Retina (tissue), 1 donor: ENCODE results near the gene NDUFB1.

Source experiments
- DNase-seq: peaks from one replicate; pipeline ENCODE4 v3.0.0-alpha.2; 2016

Gene NDUFB1

DNA sequence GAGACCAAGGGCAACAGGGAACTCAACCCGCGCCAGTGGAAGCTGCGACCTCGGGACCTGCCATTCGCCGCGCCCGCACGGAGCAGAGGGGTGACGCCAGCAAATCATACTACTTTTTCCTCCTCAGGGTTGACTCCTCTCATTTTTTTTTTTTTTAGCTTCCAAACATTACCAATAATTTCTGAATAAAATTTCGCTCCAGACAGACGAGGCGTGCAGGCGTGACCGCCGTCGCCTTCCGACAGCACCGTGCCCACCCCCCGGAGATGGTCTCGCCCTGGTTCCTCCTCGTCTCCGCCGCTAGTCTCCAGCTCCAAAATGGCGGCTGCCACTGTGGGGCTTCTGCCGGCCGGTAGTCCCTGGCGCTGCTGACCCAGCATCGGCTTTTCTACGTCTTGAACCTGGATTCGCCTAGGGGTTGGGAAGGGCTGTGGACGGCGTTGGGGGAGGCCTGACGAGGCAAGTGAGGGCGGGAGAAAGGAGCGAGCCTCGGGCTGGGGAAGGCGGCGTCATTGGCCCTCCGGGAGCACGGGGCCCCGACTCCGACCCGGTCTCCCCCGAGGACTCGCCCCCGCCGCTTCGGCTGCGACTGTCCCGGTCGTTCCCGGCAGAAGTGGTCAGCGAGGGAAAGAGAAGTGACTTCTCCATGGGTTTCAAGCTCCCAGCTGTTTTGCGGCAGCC is at the start of gene NDUFB1, which contains the start of gene CPSF2:
Gene NDUFB1, minus strand, starts transcription at position 37 of the 681 bp plus-strand sequence. CDS start 4,069 bp downstream, outside the sequence.
Gene CPSF2, plus strand, starts transcription at position 300 of the 681 bp plus-strand sequence. CDS start 9,016 bp downstream, outside the sequence.
- peak; percentile 99 for DNase-seq

- DNase-seq: no peak
These were observed 43.5 kb upstream of the NDUFB1 start for GRCh38 chr14:92164958-92165357.

GRCh38 chr14:92161521-92161920 is 40.0 kb upstream of the NDUFB1 start:
- no peak for DNase-seq

DNA sequence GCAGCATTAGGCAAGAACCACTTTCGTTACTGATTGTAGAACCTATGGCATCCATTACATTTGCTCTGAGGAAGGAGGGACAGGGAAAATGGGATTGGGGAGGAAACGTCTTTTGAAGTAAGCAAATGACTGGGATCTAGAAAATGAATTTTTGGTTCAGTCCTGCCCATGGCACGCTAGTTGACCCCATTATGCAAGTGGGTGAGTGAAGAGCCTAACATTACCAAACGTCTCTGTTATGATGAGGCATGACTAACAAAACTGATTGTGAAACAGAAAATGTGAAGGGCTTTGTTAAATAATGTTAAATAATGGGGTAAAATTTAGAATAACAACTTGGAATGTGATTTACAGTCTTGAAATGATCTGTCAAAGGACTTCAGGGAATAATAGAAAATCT is 39.1 kb upstream of the NDUFB1 start:
- no peak for DNase-seq

DNA sequence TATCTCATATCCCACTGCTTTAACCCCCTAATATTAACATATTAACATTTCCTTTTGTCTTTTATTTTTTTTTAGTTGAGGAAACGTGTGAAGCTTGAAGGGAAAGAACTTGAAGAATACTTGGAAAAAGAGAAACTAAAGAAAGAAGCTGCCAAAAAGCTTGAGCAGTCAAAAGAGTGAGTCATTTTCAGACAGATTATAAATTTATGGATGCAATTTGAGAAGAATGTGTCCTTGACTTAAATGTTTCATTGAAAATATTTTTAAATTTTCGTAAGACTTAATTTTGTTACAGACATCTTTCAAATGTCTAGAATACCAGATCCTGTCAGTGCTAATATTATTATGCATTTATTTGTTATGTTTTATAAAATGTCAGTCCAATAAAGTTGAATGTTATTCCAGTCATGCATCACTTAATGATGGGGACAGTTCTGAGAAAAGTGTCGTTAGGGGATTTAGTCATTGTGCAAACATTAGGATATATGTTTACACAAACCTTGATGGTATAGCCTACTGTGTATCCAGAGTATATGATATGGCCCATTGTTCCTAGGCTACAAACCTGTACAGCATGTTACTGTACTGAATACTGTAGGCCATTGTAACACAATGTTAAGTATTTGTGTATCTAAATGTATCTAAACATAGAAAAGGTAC is 32.9 kb upstream of the NDUFB1 start:
- DNase-seq: no peak

- no peak for DNase-seq
These were observed 32.1 kb upstream of the NDUFB1 start for GRCh38 chr14:92153581-92153980.

DNA sequence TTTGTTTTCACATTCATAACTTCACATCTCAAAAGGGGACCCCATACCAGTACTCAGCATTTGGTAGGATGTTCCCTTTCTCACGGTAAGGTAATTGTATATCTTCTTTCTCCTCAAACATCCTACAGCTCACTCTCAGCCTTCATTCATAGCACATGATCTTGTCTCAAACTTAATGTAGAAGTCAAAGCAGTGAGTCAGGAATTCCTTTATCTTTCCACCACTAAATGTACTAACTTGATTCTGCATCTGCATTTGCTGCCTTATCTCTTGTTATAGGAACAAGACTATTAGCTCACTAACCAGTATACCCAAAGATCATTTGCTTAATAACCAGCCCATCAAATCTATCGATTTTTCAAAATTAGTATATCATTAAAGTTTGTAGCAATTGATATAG is 23.2 kb upstream of the NDUFB1 start:
- DNase-seq: no peak

DNA sequence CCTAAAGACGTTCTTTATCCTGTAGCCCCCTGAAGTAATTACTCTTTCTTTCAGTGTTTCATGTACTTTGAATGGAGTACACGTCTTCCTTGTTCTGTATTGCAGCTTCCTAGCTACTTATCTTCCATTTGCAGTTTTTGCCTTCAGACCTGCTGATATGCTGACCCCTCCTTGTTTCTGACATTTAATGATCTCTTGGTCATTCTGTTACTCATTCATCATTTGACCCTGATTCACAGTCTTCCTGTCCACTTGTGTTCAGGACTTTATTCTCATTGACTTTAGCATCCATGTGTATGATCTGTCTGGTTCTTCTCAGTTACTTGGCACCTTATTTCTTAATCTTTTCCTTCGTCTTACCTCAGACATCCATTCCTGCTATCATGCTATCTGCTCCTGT is 22.5 kb upstream of the NDUFB1 start:
- DNase-seq: no peak

DNA sequence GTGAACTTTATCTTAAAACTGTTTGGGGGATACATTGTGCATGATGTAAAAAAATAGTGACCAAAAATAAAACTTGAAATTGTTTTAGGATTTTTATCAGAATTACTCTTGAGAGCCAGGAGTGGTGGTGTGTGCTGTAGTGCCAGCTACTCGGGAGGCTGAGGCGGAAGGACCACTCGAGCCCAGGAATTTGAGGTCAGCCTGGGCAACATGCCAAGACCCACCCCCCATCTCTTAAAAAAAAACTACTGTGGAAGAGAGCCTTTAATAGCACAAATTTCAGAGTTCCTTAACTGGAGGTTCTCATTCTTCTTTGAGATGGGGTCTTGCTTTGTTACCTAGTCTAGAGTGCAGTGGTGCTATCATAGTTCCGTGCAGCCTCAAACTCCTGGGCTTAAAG is 21.8 kb upstream of the NDUFB1 start:
- DNase-seq: no peak

DNA sequence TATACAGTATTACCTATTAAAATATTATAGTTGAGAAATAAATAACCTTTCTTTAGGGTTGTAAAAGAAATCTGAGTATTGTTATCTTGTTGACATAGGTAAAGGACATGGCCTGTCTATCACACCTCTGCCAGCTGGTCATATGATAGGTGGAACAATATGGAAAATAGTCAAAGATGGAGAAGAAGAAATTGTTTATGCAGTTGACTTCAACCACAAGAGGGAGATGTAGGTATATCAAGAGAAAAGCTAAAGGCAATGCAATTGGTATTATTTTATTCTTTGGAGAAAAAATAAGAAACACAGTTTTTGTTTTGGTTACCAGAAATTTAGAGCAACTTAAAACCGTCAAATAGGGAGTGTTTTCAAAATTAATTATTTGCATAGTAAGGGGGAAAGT is 13.8 kb upstream of the NDUFB1 start:
- DNase-seq: peak; percentile 6

- DNase-seq: no peak
These were observed 12.9 kb upstream of the NDUFB1 start for GRCh38 chr14:92134456-92134855.

DNA sequence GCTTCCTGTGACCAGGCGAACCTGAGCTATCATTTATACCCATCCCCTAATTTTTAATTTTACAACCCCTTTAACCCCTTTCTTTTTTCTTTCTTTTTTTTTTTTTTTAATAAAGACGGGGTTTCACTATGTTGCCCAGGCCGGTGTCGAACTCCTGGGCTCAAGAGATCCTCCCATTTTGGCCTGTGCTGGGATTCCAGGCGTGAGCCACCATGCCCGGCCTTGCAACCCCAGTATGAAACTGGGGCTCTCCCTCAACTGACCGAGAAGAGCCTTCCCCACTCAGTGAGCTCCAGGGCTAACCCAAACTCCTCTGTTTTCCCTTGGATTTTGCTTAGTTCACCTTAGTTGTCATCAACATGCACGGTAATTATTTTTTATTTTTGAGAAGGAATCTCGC is 1.3 kb upstream of the NDUFB1 start:
- no peak for DNase-seq

DNA sequence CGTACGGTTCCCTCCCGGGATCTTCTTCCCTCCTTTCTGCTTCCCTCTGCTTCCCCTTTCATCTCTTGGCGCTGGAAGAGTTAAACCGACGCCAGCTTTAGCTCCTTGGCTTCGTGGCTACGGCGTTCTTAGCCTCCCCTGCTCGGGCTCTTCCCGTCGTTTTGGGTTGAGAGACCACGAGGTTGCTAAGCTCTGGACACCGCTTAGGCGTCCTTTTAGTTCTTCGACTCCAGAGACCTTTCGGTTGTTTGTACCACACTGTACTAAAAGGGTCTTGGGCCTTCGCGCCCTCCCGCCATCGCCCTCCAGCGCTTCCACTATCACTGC is 808 bp upstream of the NDUFB1 start:
- DNase-seq: no peak

DNA sequence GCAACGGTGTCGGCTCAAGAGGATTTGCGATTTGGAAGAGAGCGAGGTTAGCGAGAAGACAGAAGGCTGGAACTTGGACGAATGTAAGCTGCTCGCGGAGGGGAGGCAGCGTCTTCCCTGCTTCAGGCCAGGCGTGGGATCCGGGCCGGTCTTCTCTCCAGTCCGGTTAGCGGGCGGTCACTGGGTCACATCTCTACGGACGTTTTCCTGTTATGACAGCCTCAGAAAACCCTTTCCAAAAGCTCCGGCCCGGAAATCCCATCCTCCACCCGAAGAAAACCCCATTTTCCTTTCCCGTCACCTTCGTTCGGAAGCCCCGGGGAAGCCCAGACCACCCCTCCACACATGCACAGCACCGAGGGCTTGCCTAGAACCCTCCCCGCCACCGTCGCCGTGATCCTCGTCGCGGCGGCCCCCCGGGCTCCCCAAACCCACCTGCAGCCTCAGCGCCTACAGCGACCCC is 268 bp downstream of the NDUFB1 start:
- DNase-seq: no peak

DNA sequence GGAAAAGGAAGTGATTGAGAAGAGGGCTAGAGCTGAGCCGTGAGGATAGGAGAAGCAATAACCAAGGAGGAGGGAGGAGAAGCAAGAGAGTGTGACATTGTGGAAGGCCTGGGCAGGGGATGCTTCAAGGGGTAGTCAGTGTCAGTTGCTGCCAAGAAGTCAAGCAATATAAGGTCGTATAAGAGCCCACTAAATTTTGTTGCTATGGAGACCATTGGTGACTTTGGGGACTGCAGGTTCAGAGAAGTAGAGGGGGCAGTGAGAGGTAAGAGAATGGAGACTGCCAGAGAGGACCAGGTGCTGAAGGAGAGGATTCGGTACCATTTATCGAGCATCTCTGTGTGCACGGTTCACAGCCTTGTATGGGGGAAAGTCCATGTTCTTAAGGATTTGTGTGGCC is 12.0 kb downstream of the NDUFB1 start:
- DNase-seq: no peak

DNA sequence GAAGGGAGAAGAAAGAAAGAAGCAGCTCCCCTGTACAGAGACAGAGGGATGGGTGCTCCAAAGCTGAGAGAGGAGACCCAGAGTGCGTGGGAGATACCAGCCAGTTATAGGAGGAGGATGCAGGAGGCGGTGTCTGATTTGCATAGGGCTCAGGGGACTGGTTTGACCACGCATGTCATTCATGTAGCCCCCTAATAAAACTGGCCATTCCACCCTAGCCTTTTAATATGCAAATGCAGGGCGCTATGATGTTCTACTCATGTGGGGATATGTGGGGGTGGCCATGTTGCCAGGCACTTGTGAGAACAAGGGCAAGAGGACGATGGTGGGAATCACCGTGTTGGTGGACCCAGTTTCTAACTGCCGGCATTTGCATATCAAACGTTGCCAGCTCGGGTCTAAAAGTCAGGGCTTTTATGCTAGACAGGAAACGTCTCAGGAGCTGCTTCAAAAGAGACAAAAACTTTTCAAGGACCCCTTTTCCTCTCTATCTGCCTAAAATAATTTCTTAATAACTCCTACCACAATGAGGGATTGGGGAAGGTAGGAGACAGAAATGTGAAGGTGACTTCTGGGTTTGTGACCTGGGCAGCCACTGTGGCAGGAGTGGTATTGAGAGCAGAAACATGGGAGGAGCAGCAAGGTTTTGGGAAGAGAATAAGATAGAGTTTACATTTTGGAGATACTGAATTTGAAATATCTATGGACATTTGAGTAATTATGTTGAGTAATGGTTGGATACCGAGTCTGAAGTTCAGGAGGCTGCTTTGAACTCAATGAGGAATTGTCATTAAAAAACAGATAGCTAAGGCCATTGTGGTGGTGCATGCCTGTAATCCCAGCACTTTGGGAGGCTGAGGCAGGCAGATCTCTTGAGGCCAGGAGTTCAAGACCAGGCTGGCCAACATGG is 12.9 kb downstream of the NDUFB1 start:
- no peak for DNase-seq

GRCh38 chr14:92106143-92106926 is 15.2 kb downstream of the NDUFB1 start, which contains the start of gene ATXN3:
Gene ATXN3 (minus strand): TSS chr14:92106582. CDS start chr14:92106552, 30 bp downstream.
- DNase-seq: peak; percentile 92

GRCh38 chr14:92105893-92106142 is 15.7 kb downstream of the NDUFB1 start:
- DNase-seq: no peak

DNA sequence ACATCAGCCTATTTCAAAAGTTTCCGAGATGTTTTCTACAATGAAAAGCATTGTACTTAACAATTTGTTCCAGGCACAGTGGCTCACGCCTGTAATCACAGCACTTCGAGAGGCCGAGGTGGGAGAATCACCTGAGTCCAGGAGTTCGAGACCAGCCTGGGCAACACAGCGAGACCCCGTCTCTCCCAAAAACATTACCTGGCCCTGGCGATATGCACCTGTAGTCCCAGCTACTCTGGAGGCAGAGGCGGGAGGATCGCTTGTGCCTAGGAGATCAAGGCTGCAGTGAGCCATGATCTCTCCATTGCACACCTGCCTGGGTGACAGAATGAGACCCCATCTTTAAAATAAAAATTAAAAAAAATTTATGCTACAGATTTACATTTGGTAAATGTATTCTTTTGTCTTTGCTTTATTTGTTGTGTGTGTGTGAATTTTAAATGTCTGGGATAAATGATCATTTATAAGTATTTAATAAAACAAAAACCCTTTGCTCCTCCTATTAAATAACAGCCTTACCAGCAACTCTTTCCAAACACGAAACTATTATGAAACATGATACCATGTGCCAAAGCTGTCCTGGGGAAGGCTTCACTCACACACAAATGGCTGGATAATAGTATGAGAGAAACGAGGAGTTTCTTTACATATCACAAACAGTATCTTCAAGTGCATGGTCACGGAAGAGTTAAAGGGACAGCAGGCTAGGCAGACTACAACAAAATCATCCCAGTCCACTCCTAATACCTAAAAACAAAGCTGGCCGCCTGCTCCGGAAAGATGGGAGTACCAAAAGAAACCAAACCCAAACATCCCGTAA is 16.2 kb downstream of the NDUFB1 start:
- DNase-seq: no peak

GRCh38 chr14:92103363-92103989 is 18.0 kb downstream of the NDUFB1 start:
- no peak for DNase-seq

DNA sequence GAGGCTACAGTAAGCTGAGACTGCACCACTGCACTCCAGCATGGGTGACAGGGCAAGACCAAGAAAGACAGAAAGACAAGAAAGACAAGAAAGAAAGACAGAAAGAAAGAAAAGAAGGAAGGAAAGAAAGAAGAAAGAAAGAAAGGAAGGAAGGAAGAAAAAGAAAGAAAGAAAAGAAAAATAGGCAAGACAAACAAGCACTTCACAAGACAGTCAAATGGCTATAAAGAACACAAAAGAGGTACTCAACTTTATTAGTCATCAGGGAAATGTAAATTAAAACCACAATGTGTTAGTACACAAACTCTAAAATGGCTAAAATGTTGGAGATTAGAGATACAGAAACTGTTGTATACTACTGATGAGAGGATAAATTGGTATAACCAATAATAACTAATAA is 21.7 kb downstream of the NDUFB1 start:
- no peak for DNase-seq

- DNase-seq: no peak
These were observed 28.2 kb downstream of the NDUFB1 start for GRCh38 chr14:92093320-92093719.
